ENCODE measurements around the gene LHFPL6. TPM values are rescaled to one million over a fixed set of nuclear protein-coding genes. Genes with fewer than 3 reads are reported as not detected.

The LHFPL6 gene
- total RNA-seq, 2 donors from 2014 or later, result 99.0 to 115 TPM

DNA sequence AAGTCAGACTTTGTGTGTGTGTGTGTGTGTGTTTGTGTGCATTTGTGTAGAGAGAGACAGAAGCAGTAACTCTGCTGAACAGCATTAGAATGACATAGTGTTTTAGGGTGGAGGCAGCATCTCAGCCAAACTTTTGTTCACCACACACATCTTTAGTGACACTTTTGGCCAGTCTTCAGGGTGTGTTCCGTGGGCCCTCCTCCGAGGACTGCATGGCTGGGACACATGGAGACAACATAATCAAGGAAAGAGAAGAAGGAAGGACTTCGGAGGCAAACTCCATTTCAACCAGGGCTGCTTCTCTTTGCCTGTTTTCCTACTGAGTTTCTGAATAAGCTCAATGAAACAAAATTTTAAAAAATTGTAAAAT, 205.1 kb downstream of the LHFPL6 start:
- Histone ChIP-seq H3K27ac (peak overlapping the region; percentile 61 to 79), H3K9me3 (no peaks in the 10 kb centered on the region), H3K36me3 (no peaks in the 10 kb centered on the region), H3K4me1 (ENCODE audit: control insufficient read depth in 1 of 2, low read depth in 2 of 2) (peaks cover 18 to 62% of the 10 kb centered on the region in 2 donors), H3K27me3 (replicated peaks; ENCODE audit: insufficient read depth) (no peaks in the 10 kb centered on the region), H3K4me3 (peak overlapping the region; percentile 59)
- ATAC-seq (ENCODE audit: insufficient number of reproducible peaks, low FRiP score, low read depth) (peak; percentile 6), DNase-seq (ENCODE audit: low spot score) (no peak)
- TF ChIP-seq CTCF (IDR thresholded peaks at IDR 0.05), result no peak

- Histone ChIP-seq H3K36me3 (no peaks in the 10 kb centered on the region), H3K4me1 (ENCODE audit: control insufficient read depth in 1 of 2, low read depth in 2 of 2) (peaks cover 18 to 63% of the 10 kb centered on the region in 2 donors), H3K27me3 (replicated peaks; ENCODE audit: insufficient read depth) (no peaks in the 10 kb centered on the region), H3K9me3 (no peaks in the 10 kb centered on the region), H3K27ac (peak overlapping the region; percentile 62 to 79), H3K4me3 (peak overlapping the region; percentile 59)
- DNase-seq (ENCODE audit: low spot score) (no peak), ATAC-seq (ENCODE audit: insufficient number of reproducible peaks, low FRiP score, low read depth) (no peak)
- TF ChIP-seq CTCF (IDR thresholded peaks at IDR 0.05), result no peak
Observed at GRCh38 chr13:39397226-39397895, 205.6 kb downstream of the LHFPL6 start.

DNA sequence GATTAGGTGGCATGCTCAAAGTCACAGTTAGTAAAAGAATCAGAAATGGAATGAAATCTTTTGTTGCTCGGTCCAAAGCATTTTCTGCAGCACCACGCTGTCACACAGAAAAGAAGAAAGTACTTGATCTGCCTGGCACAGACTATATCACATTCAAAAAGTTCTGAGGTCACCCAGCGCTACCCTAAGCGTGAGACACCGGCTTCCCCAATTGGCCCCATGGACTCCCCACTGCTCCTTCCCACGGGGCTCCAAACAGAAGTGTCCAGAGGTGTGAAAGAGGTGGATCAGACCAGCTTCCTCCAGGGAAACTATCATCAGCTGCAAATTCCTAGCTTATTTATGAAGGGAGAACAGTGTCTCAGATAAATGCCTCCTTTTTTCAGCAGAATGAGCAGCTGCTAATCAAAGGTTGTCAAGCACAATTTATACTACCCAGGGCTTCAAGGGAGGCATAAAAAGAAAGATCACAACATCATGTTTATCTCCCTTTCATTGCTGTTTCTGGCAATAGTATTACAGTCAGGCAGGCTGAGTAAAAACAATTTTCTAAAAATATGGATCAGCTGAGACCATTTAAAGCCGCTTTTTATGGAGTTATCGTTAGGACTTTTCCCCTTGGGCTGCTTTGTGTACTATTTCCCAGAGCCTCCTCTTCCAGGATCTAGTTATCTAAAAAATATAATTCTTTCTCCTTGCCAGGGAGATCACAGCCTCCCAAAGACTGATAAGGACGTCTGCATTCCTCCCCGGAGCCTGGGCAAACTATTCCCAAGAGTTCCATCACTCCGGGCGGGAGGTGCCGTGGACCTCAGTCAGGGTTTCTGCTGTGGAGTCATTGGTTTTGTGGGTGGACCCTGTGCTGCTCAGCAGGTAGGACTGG, 208.0 kb downstream of the LHFPL6 start:
- Histone ChIP-seq H3K36me3 (no peaks in the 10 kb centered on the region), H3K27me3 (replicated peaks; ENCODE audit: insufficient read depth) (no peaks in the 10 kb centered on the region), H3K9me3 (no peaks in the 10 kb centered on the region), H3K4me1 (ENCODE audit: control insufficient read depth in 1 of 2, low read depth in 2 of 2) (peaks cover 18 to 63% of the 10 kb centered on the region in 2 donors), H3K4me3 (peak overlapping the region; percentile 66), H3K27ac (peak overlapping the region; percentile 62 to 79)
- no peak for DNase-seq (ENCODE audit: low spot score)
- ATAC-seq (ENCODE audit: insufficient number of reproducible peaks, low FRiP score, low read depth), result no peak
- no peak for TF ChIP-seq CTCF (IDR thresholded peaks at IDR 0.05)

- Histone ChIP-seq H3K4me3 (no peak overlapping the region), H3K36me3 (no peaks in the 10 kb centered on the region), H3K4me1 (ENCODE audit: control insufficient read depth in 1 of 2, low read depth in 2 of 2) (peaks cover 9 to 36% of the 10 kb centered on the region in 2 donors), H3K9me3 (no peaks in the 10 kb centered on the region), H3K27me3 (replicated peaks; ENCODE audit: insufficient read depth) (no peaks in the 10 kb centered on the region), H3K27ac (no peak overlapping the region)
- DNase-seq (ENCODE audit: low spot score) (no peak), ATAC-seq (ENCODE audit: insufficient number of reproducible peaks, low FRiP score, low read depth) (no peak)
- no peak for TF ChIP-seq CTCF (IDR thresholded peaks at IDR 0.05)
Observed at GRCh38 chr13:39391761-39392160, 211.2 kb downstream of the LHFPL6 start.

DNA sequence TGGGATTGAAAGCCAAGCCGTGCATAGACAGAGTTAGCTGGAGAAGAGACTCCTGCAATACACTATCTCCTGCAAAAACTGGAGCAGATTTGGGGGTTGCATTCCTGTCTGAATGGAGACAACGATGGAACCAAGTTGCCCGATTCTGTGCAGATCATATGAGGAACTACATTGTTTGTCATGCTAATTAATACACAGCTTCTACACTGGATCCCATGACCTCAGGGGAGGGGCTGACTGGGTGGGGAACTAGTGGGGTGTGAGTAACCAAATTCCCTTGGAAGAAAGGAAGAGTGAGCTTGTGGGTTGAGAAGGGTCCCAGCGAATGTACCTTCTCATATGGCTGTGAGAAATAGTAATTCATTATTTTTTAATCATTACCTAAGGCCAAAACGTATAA, 214.0 kb downstream of the LHFPL6 start:
- no peak for DNase-seq (ENCODE audit: low spot score)
- H3K27me3 ChIP-seq (replicated peaks; ENCODE audit: insufficient read depth), result no peaks in the 10 kb centered on the region
- ATAC-seq (ENCODE audit: insufficient number of reproducible peaks, low FRiP score, low read depth), result no peak
- no peak overlapping the region for H3K4me3 ChIP-seq
- H3K9me3 ChIP-seq, result no peaks in the 10 kb centered on the region
- H3K4me1 ChIP-seq (ENCODE audit: control insufficient read depth in 1 of 2, low read depth in 2 of 2), result peaks cover 20 to 39% of the 10 kb centered on the region in 2 donors
- H3K27ac ChIP-seq, result no peak overlapping the region
- no peak for TF ChIP-seq CTCF (IDR thresholded peaks at IDR 0.05)
- H3K36me3 ChIP-seq, result no peaks in the 10 kb centered on the region
